NOMO-1 (cell line): Measurements from ENCODE around the gene ALKBH2.
"Not testable (repeated sequence)": the region's sequence is repeated elsewhere in the genome, so short reads cannot be mapped to it uniquely, and the experiment has no call there.

Source experiments
- DNase-seq, 2 experiments: peaks; one replicate each; lab custom pipeline; 2025; ENCODE audit not compliant: unreplicated experiment in 2 of 2; lab: John Stamatoyannopoulos, UW

Gene ALKBH2

DNA sequence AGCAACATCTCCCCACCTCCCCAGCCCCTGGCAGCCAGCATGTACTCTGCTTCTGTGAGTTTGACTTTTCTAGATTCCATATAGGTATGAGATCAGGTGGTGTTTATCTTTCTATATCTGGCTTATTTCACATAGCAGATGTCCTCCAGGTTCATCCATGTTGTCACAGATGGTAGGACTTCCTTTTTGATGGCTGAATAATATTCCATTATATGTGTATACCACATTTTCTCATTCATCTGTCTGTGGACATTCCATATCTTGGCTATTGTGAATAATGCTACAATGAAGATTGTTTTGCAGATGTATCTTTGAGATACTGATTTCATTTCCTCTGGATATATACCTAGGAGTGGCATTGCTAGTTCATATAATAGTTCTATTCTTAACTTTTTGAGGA is 18.4 kb downstream of the ALKBH2 start:
- no peak for DNase-seq

- DNase-seq = no peak
Observed at GRCh38 chr12:109069307-109070271, 23.7 kb downstream of the ALKBH2 start.

GRCh38 chr12:109065853-109066193 is 27.4 kb downstream of the ALKBH2 start:
- no peak for DNase-seq

DNA sequence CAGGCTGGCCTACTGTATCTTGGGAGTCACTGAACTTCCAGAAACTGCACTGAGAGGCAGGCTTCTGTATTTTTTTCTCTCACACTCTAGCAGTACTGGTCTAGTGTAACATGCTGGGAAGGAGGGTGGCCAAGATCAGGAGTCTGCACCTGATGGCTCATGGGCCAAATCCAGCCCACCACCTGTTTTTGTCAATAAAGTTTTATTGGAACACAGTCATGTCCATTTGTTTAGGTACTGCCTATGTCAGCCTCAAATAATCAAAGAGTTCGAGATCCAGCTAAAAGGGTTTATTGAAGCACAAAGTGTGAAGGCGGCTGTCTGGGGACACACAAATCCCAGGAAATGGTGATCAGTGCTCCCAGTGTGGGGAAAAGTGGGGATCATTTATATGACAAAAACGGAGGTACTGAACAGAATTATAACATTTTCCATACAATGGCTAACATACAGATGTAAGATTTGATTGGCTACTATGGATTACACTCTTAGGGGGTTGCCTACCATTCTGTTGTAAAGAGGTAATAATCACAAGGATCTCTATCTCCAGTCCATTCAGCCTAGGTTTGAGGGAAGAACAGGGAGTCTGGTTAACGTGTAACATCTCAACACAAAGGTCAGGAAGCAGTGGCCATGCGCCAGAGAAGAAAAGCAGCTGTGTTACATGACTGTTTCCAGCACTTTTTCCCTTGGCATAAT is 28.0 kb downstream of the ALKBH2 start:
- no peak for DNase-seq

DNA sequence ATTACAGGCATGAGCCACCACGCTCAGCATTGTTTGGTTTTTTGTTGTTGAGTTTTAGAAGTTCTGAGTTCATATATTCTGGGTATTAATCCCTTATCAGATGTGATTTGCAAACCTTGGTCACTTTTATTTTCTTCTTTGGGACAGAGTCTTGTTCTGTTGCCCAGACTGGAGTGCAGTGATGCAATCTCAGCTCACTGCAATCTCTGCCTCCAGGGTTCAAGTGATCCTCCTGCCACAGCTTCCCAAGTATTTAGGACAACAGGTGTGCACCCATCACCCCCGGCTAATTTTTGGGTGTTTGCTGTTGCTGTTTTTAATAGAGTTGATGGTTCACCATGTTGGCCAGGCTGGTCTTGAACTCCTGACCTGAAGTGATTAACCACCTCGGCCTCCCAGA is 29.1 kb downstream of the ALKBH2 start:
- DNase-seq = no peak

GRCh38 chr12:109058773-109059172 is 34.5 kb downstream of the ALKBH2 start:
- no peak for DNase-seq

- DNase-seq = no peak
Observed at GRCh38 chr12:109057376-109057775, 35.9 kb downstream of the ALKBH2 start.

DNA sequence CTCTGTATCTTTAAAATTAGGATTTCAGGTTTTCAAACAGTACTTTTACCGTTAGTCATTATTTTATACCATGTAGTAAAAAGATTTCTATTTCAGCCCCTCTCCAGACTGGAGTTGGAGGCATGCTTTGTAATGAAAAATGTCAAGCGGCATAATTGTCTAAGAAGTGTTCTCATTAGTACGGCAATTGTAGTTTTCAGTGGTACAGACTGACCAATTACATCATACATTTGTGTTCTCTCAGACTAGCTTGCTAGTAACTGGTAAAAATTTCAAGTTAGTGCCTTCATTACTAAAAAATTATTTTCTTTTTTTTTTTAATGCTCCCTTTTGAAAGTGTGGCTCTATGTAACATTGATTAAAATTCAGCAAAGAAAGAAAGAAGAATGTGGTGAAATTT is 36.4 kb downstream of the ALKBH2 start:
- DNase-seq = no peak

- DNase-seq = no peak
Observed at GRCh38 chr12:109054520-109054919, 38.8 kb downstream of the ALKBH2 start.

DNA sequence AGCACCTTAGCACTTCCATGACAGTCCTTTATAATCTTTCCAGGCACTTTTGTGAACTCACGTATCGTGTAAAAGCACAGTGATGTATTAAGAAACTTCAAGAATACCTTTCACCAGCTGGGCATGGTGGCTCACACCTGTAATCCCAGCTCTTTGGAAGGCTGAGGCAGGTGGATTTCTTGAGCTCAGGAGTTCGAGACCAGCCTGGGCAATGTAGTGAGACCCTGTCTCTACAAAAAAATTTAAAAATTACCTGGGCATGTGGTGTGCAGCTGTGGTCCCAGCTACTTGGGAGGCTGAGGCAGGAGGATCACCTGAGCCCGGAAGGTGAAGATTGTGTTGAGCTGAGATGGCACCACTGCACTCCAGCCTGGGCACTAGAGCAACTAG is 39.2 kb downstream of the ALKBH2 start:
- not testable (repeated sequence) for DNase-seq

DNA sequence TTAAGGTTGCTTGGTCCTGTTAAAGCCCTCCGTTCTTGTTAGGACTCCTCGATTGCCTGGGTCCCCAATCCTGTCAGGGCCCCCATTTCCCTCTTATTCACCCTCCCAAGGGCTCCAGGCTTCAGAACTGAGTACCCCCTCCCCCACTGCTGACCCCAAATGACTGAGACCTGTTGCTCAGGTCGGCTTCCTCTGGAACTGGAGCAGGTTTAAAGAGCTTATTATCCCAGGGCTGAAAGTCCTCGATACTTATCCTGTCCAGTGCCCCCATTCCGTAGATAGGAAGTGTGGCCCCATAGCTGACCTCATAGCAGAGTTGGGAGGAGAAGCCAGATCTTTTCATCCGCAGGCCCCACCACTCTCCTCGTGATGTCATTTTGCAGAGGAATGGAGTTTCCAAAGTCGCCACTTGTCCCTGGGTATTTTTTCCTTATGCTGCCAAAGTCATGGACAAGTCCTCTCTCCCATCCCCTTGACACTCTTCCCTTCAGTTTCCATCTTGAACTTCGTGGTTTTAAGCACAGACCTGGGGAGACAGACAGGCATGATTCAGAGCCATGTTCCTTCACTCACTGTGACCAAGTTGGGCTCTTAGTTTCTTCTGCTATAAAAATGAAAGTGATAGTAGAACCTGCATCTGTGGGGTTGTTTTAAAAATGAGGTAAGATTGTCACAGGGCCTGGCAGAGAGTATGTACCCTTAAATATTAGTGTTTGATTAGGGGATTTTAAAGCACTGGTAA is 39.7 kb downstream of the ALKBH2 start:
- peak in 1 of 2 experiments; percentile 22 for DNase-seq

DNA sequence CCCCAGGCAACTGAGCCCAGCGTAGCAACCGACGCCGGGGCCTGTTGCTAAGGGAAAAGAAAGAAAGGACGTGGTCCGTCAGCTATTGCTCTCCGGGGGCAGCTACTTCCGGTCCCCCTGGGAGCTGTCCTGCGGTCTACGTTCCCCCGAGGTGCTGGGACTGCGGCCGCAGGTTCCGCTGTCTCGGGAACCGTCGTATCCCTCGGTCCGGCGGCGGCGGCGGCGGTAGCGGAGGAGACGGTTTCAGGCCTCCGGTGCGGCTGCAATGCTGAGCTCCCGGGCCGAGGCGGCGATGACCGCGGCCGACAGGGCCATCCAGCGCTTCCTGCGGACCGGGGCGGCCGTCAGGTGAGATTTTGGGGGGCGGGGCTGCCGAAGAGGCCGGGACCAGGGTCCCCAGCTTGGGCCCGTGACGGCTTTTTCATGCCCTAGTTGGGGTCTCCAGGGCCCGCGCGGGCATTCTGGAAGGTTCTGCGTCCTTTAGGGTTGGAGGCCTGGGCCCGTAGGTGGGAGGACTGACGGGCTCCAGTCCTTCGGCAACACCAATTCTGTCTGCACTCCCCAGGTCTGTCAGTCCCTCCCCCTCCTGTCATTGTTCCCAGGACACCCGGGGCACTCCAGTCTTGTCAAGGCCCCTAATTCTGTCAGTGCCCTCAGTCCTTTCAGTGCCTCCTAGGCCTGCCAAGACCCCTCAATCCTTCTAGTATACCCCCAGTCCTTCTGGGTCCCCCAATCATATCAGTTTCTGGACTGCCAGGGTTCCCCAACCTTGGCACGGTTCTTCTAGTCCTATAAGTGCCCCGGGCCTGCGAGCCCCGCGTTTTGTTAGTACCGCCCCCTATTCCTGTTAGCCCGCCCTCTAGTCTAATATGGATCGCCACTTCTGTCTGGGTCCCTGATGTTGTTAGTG is 40.6 kb downstream of the ALKBH2 start, which contains the start of gene USP30:
Gene USP30 (plus strand): TSS at position 163 of the 910 bp plus-strand sequence. CDS start 103 bp downstream, at position 266.
- peak; percentile 69 to 76 for DNase-seq

- peak in 1 of 2 experiments; percentile 24 for DNase-seq
Observed at GRCh38 chr12:109052097-109052413, 41.2 kb downstream of the ALKBH2 start.

DNA sequence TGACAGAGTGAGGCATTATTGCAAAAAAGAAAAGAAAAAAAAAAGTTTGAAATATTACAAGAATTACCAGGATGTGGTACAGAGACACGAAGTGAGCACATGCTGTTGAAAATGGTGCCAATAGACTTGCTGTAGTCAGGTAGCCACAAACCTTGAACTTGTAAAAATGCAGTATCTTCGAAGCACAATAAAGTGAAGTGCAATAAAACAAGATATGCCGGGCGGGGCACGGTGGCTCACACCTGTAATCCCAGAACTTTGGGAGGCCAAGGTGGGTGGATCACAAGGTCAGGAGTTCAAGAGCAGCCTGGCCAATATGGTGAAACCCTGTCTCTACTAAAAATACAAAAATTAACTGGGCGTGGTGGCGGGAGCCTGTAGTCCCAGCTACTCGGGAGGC is 43.5 kb downstream of the ALKBH2 start:
- DNase-seq = not testable (repeated sequence)

- not testable (repeated sequence) for DNase-seq
Observed at GRCh38 chr12:109048706-109049105, 44.6 kb downstream of the ALKBH2 start.

- no peak for DNase-seq
Observed at GRCh38 chr12:109047081-109047805, 46.0 kb downstream of the ALKBH2 start.

GRCh38 chr12:109044241-109044640 is 49.0 kb downstream of the ALKBH2 start:
- DNase-seq = no peak
